ENCODE results near the gene MYNN. TPM values are rescaled to one million over a fixed set of nuclear protein-coding genes. Genes with fewer than 3 reads are reported as not detected.

Gene MYNN
- total RNA-seq, 1 experiment from 2014 or later, result 13.5 TPM

DNA sequence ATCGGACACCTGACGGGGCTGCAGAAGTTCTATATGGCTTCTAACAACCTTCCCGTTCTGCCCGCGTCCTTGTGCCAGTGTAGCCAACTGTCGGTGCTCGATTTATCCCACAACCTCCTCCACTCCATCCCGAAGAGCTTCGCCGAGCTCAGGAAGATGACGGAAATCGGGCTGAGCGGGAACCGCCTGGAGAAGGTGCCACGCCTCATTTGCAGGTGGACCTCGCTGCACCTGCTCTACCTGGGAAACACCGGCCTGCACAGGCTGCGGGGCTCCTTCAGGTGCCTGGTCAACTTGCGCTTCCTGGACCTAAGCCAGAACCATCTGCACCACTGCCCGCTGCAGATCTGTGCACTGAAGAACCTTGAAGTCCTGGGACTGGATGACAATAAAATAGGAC, 49.3 kb downstream of the MYNN start (continued):
- TF ChIP-seq REST (IDR thresholded peaks at IDR 0.05; ENCODE audit: low read depth), result no peak
- TF ChIP-seq SRF (IDR thresholded peaks at IDR 0.05; ENCODE audit: low read depth), result no peak
- TF ChIP-seq CBX3 (IDR thresholded peaks at IDR 0.05; ENCODE audit: low read depth), result no peak
- TF ChIP-seq SP1 (IDR thresholded peaks at IDR 0.05; ENCODE audit: low read depth), result no peak
- no peak for TF ChIP-seq EZH2phosphoT487 (IDR thresholded peaks at IDR 0.05; ENCODE audit: borderline replicate concordance)
- TF ChIP-seq JUND (IDR thresholded peaks at IDR 0.05), result no peak
- no peak for TF ChIP-seq SIN3A (IDR thresholded peaks at IDR 0.05; ENCODE audit: low read depth)
- TF ChIP-seq FOSL1 (IDR thresholded peaks at IDR 0.05; ENCODE audit: low read depth), result no peak
- no peak for TF ChIP-seq EZH2 (IDR thresholded peaks at IDR 0.05)

DNA sequence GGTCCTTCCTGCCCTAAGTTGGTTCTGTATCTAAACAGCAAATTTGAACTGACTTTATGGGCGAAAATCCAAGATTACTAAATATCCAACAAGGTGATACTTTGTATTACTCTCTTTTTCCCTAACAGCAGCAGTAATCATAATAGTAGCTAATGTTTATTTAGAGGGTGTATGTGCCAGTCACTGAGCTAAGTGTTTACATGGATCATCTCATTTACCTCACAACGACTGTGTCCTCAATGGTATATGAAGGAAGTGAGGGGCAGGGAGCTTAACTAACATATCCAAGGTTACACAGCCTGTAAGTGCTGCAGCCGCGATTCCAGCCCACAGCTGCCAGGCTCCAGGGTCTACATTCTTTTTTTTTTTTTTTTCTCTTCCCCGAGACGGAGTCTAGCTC, 49.8 kb downstream of the MYNN start:
- ATAC-seq (no peak), DNase-seq (ENCODE audit: low read depth, low spot score) (no peak)
- ChIA-PET POLR2A (no interaction called here), RAD21 (ENCODE audit: low non-redundant PET in 1 of 2, low total read pairs in 2 of 2, uncharacterized antibody in 2 of 2, unreplicated experiment in 2 of 2) (no interaction called here), CTCF (no interaction called here)
- Histone ChIP-seq H3K27ac (ENCODE audit: low read depth, low read length) (no peak overlapping the region), H3K4me2 (ENCODE audit: low read length) (no peak overlapping the region), H3K9ac (ENCODE audit: low read length) (no peak overlapping the region), H2AFZ (ENCODE audit: low read depth, low read length, poor library complexity, severe bottlenecking) (no peak overlapping the region), H3K79me2 (ENCODE audit: insufficient read depth, low read length) (no peaks in the 10 kb centered on the region), H3K9me3 (ENCODE audit: control insufficient read depth in 1 of 2, insufficient read depth in 1 of 2, low read depth in 1 of 2, low read length in 2 of 2) (no peaks in the 10 kb centered on the region), H3K27me3 (ENCODE audit: insufficient read depth, low read length) (no peaks in the 10 kb centered on the region), H3K36me3 (ENCODE audit: control insufficient read depth in 1 of 2, insufficient read depth in 2 of 2, low read length in 2 of 2) (no peaks in the 10 kb centered on the region), H3K4me3 (replicated peaks in 1 of 2; ENCODE audit: low read depth in 1 of 2, low read length in 2 of 2) (no peak overlapping the region), H4K20me1 (ENCODE audit: insufficient read depth) (no peaks in the 10 kb centered on the region), H3K4me1 (ENCODE audit: control insufficient read depth in 1 of 2, insufficient read depth in 2 of 2, low read length in 2 of 2) (no peaks in the 10 kb centered on the region), H3K9me2 (ENCODE audit: insufficient read depth) (no peaks in the 10 kb centered on the region)
- TF ChIP-seq CBX3 (IDR thresholded peaks at IDR 0.05; ENCODE audit: low read depth) (no peak), JUND (IDR thresholded peaks at IDR 0.05) (no peak), POLR2A (IDR thresholded peaks at IDR 0.05; ENCODE audit: borderline replicate concordance, extremely low read depth, insufficient read depth, insufficient read length) (no peak), EZH2 (IDR thresholded peaks at IDR 0.05) (no peak), ZBTB33 (IDR thresholded peaks at IDR 0.05; ENCODE audit: extremely low read depth, insufficient replicate concordance, low read length) (no peak), ELF1 (IDR thresholded peaks at IDR 0.05; ENCODE audit: borderline replicate concordance, low read depth) (no peak), CEBPB (IDR thresholded peaks at IDR 0.05; ENCODE audit: low read depth) (no peak), TCF7L2 (IDR thresholded peaks at IDR 0.05; ENCODE audit: borderline replicate concordance, extremely low read depth, insufficient read depth, insufficient read length) (no peak), ATF3 (IDR thresholded peaks at IDR 0.05) (no peak), RAD21 (IDR thresholded peaks at IDR 0.05; ENCODE audit: low read depth) (no peak), ZNF274 (IDR thresholded peaks at IDR 0.05; ENCODE audit: low read depth, low read length) (no peak)
- TF ChIP-seq, protein P1, sequence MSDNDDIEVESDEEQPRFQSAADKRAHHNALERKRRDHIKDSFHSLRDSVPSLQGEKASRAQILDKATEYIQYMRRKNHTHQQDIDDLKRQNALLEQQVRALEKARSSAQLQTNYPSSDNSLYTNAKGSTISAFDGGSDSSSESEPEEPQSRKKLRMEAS (IDR thresholded peaks at IDR 0.05), result no peak
- BruUV-seq (replicated peaks), result no TSS peak
- intact Hi-C loops (cut with micrococcal nuclease), result no loop called here
